Subcutaneous abdominal adipose tissue (tissue), 5 donors: ENCODE results near the gene MROH2A.
"Not testable (repeated sequence)": the region's sequence is repeated elsewhere in the genome, so short reads cannot be mapped to it uniquely, and the experiment has no call there.

ENCODE experiments used
- H3K27ac ChIP-seq: one replicate; pipeline ENCODE4 v1.7.0; 2013; ENCODE audit warnings: low read depth, mild to moderate bottlenecking, inconsistent platforms, low read length, moderate library complexity
- H3K27me3 ChIP-seq, 5 donors: one replicate each; pipeline ENCODE4 v1.7.0; 2013; ENCODE audit warnings: low read length in 5 of 5, inconsistent platforms in 1 of 5; ENCODE audit not compliant: control insufficient read depth in 5 of 5, insufficient read depth in 4 of 5
- H3K36me3 ChIP-seq, 5 donors: one replicate each; pipeline ENCODE4 v1.7.0; 2013; ENCODE audit warnings: low read length in 5 of 5; ENCODE audit not compliant: control insufficient read depth in 5 of 5, insufficient read depth in 5 of 5
- H3K4me1 ChIP-seq, 5 donors: one replicate each; pipeline ENCODE4 v1.7.0; 2013; ENCODE audit warnings: low read length in 5 of 5, mild to moderate bottlenecking in 3 of 5, moderate library complexity in 1 of 5; ENCODE audit not compliant: control insufficient read depth in 5 of 5, insufficient read depth in 5 of 5
- H3K4me3 ChIP-seq, 5 donors: one replicate each; pipeline ENCODE4 v1.7.0; 2013; ENCODE audit warnings: low read length in 5 of 5, low read depth in 1 of 5
- H3K9ac ChIP-seq, 5 donors: one replicate each; pipeline ENCODE4 v1.7.0; 2013; ENCODE audit warnings: low read length in 5 of 5, mild to moderate bottlenecking in 4 of 5, moderate library complexity in 3 of 5
- H3K9me3 ChIP-seq, 5 donors: one replicate each; pipeline ENCODE4 v1.7.0; 2013; ENCODE audit warnings: low read length in 5 of 5; ENCODE audit not compliant: control insufficient read depth in 5 of 5
- donor health status: healthy.
- donor health status: healthy.
- donor health status: healthy.
- donor health status: healthy.
- donor health status: healthy.

The MROH2A gene

GRCh38 chr2:233750689-233751088 lies 27.4 kb upstream of the MROH2A start:
- not testable (repeated sequence) for H3K36me3 ChIP-seq, H3K9me3 ChIP-seq, H3K9ac ChIP-seq, H3K4me3 ChIP-seq, H3K27me3 ChIP-seq, H3K27ac ChIP-seq, H3K4me1 ChIP-seq

- not testable (repeated sequence) for H3K9ac ChIP-seq, H3K4me3 ChIP-seq, H3K9me3 ChIP-seq, H3K27ac ChIP-seq, H3K4me1 ChIP-seq, H3K27me3 ChIP-seq, H3K36me3 ChIP-seq
Observed at GRCh38 chr2:233751212-233752009, 26.7 kb upstream of the MROH2A start.

DNA sequence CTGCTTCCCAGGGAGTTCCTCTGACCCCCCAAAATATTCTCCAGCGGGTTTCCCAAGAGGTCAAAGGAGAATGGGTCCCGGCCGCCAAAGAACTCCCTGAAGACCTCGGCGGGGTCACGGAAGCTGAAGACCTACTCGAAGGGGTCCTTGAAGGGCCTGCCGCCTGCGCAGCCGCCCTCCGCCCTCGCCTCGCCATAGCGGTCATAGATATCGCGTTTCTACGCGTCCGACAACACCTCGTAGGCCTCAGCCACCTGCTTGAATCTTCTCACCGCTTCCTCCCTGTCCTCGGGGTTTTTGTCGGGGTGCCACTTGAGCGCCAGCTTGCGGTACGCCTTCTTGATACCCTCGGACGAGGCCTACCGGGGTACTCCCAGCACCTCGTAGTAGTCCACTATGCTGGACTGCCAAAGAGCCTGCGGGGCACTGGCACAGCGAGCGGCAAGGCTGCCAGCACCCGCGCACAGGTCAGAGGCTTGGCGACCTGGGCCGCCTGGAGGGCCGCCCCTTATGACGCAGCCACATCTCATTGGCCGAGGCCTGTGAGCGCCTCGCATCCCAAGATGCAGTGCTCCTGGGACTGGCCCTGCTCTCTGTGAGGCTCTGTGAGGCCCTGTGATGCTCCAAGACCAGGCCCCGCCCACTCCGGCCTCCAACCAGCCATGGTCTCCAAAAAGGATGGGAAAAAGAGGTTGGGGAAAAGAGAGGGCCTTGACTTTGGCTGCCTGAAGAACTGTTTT lies 23.1 kb upstream of the MROH2A start:
- no peak overlapping the region for H3K9ac ChIP-seq
- H3K27me3 ChIP-seq = no peaks in the 10 kb centered on the region
- H3K27ac ChIP-seq = no peak overlapping the region
- no peaks in the 10 kb centered on the region for H3K36me3 ChIP-seq
- peaks cover 0 to 5% (median 2%) of the 10 kb centered on the region in 5 donors for H3K9me3 ChIP-seq
- H3K4me3 ChIP-seq = no peak overlapping the region
- no peaks in the 10 kb centered on the region for H3K4me1 ChIP-seq

DNA sequence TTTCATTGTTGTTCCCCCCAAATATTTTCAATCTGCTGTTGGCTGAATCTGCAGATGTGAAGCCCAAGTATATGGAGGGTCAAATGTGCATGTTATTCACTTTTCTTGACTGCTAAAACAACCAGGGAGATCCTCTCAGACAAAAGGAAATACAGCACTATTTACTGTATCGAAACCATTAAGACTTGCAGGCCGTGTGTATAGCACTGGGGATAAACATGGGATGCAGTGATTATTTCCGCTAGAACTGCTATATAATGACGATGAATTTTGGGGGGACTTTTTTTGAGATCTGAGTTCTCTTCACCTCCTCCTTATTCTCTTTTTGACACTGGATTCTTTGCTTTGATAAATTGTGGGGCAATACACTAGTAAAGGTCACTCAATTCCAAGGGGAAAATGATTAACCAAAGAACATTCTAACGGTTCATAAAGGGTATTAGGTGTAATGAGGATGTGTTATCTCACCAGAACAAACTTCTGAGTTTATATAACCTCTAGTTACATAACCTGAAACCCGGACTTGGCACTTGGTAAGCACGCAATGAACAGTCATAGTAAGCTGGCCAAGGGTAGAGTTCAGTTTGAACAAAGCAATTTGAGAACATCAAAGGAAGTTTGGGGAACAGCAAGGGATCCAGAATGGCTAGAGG lies 21.6 kb upstream of the MROH2A start:
- H3K27me3 ChIP-seq = no peaks in the 10 kb centered on the region
- H3K27ac ChIP-seq = no peak overlapping the region
- no peak overlapping the region for H3K4me3 ChIP-seq
- no peaks in the 10 kb centered on the region for H3K9me3 ChIP-seq
- H3K36me3 ChIP-seq = no peaks in the 10 kb centered on the region
- H3K4me1 ChIP-seq = no peaks in the 10 kb centered on the region
- H3K9ac ChIP-seq = no peak overlapping the region

DNA sequence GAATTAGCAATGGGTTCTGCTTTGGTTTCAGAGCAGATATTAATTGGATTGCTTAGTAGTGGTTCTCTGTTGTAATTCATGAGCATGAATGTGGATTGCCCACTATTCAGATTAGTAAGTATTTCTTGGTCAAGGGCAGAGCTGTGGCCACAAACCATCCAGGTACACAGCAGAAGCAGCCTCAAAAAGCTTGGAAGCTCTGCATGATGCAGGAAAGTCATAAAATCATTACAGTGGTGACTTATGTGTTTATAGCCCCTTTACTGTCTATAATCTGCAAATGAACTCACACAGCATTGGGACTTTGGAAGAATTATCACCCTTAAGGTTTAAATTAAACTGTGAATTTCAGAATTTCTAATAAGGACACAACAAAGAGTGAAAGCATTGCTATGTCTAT lies 20.0 kb upstream of the MROH2A start:
- Histone ChIP-seq H3K27ac (no peak overlapping the region), H3K9ac (no peak overlapping the region), H3K36me3 (no peaks in the 10 kb centered on the region), H3K4me3 (no peak overlapping the region), H3K9me3 (no peaks in the 10 kb centered on the region), H3K27me3 (no peaks in the 10 kb centered on the region), H3K4me1 (no peaks in the 10 kb centered on the region)

DNA sequence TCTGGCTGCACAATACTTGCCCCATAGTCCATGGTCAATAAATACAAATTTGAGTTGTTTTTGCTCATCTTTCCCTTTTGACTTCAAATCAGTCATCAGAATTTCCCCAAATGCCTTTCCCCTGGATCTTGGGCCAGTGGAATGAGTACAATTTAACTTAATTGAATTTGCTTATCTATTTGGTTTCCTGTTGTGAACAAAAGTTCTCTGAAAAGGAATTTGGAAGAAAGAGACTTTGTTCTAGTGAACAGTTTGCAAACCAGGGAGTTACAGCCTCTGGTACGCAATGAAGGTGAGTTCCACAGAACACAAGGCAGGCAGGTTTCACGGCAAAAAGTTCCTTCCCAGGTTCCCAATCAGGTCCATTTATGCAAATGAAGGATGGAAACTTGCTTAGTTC lies 19.3 kb upstream of the MROH2A start:
- no peaks in the 10 kb centered on the region for H3K4me1 ChIP-seq
- H3K4me3 ChIP-seq = no peak overlapping the region
- no peak overlapping the region for H3K27ac ChIP-seq

DNA sequence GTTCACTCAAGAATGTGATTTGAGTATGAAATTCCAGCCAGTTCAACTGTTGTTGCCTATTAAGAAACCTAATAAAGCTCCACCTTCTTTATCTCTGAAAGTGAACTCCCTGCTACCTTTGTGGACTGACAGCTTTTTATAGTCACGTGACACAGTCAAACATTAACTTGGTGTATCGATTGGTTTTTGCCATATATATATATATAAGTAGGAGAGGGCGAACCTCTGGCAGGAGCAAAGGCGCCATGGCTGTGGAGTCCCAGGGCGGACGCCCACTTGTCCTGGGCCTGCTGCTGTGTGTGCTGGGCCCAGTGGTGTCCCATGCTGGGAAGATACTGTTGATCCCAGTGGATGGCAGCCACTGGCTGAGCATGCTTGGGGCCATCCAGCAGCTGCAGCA lies 18.1 kb upstream of the MROH2A start, which contains the start of gene UGT1A1:
TSS of gene UGT1A1 (plus strand) at position 228 of the 400 bp plus-strand sequence. CDS start at position 246, 18 bp downstream.
- Histone ChIP-seq H3K27me3 (peaks cover 0 to 4% (median 0%) of the 10 kb centered on the region in 5 donors), H3K9ac (no peak within 1 kb of the TSS), H3K4me1 (no peaks in the 10 kb centered on the region), H3K9me3 (no peaks in the 10 kb centered on the region), H3K27ac (no peak within 1 kb of the TSS), H3K4me3 (no peak within 1 kb of the TSS), H3K36me3 (no peaks in the 10 kb centered on the region)

More for the DNA sequence above, 19.3 kb upstream of the MROH2A start:
- no peaks in the 10 kb centered on the region for H3K9me3 ChIP-seq
- no peaks in the 10 kb centered on the region for H3K36me3 ChIP-seq
- no peak overlapping the region for H3K9ac ChIP-seq
- H3K27me3 ChIP-seq = no peaks in the 10 kb centered on the region

DNA sequence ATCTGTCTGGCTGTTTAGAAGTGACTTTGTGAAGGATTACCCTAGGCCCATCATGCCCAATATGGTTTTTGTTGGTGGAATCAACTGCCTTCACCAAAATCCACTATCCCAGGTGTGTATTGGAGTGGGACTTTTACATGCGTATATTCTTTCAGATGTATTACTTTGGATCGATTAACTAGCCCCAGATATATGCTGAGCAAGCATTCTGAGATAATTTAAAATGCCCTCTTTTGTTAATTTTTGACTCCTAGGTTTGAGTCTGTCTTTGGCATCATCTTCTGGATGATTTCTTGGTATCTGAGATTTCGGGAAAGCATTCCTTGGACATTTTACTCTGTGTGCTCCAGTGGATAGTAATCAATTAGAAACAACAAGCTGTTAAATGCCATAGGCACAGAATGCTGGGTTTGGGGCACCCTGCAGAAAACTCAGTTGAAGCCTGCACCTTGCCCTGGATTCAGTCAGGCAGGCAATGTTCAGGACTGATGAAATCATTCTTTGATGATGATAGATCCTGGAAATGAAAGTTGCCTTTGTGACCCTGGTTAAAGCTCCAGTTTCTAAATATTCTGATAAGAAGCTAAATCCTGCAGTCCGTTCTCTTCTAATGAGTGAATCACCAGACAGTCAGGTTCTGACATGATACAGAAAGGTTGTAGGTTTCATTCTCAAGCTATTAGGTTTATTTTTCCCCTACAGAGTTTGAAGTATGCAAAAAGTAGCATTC lies 16.9 kb upstream of the MROH2A start:
- Histone ChIP-seq H3K27ac (no peak overlapping the region), H3K27me3 (peaks cover 0 to 4% (median 0%) of the 10 kb centered on the region in 5 donors), H3K4me1 (no peaks in the 10 kb centered on the region), H3K9me3 (no peaks in the 10 kb centered on the region), H3K9ac (no peak overlapping the region), H3K4me3 (no peak overlapping the region), H3K36me3 (no peaks in the 10 kb centered on the region)

GRCh38 chr2:233764264-233764663 lies 13.9 kb upstream of the MROH2A start:
- no peak overlapping the region for H3K4me3 ChIP-seq
- H3K27me3 ChIP-seq = peaks cover 0 to 6% (median under 1%) of the 10 kb centered on the region in 5 donors
- no peaks in the 10 kb centered on the region for H3K9me3 ChIP-seq
- no peak overlapping the region for H3K27ac ChIP-seq
- H3K36me3 ChIP-seq = no peaks in the 10 kb centered on the region
- H3K9ac ChIP-seq = no peak overlapping the region
- H3K4me1 ChIP-seq = no peaks in the 10 kb centered on the region
